ENCODE results near the gene AKAP7.
"Not testable (repeated sequence)": the region's sequence is repeated elsewhere in the genome, so short reads cannot be mapped to it uniquely, and the experiment has no call there.

GRCh38 chr6:131300826-131301225, 165.6 kb downstream of the AKAP7 start:
- not testable (repeated sequence) for TF ChIP-seq CHD2 (IDR thresholded peaks at IDR 0.05; ENCODE audit: low read length, partially characterized antibody); CTCF (IDR thresholded peaks at IDR 0.05); YY1 (IDR thresholded peaks at IDR 0.05; ENCODE audit: low read depth); EP300 (IDR thresholded peaks at IDR 0.05; ENCODE audit: borderline replicate concordance in 1 of 2, low read depth in 1 of 2, low read length in 1 of 2); TAF1 (IDR thresholded peaks at IDR 0.05; ENCODE audit: borderline replicate concordance, low read depth, low read length); GATA2 (CRISPR knock-in tag; IDR thresholded peaks at IDR 0.05); RCOR1 (IDR thresholded peaks at IDR 0.05; ENCODE audit: low read length); EZH2phosphoT487 (IDR thresholded peaks at IDR 0.05; ENCODE audit: borderline replicate concordance, low read depth); RFX5 (IDR thresholded peaks at IDR 0.05; ENCODE audit: low read length); SIN3A (IDR thresholded peaks at IDR 0.05; ENCODE audit: borderline replicate concordance, low read depth, low read length)
- TF ChIP-seq, protein P1, sequence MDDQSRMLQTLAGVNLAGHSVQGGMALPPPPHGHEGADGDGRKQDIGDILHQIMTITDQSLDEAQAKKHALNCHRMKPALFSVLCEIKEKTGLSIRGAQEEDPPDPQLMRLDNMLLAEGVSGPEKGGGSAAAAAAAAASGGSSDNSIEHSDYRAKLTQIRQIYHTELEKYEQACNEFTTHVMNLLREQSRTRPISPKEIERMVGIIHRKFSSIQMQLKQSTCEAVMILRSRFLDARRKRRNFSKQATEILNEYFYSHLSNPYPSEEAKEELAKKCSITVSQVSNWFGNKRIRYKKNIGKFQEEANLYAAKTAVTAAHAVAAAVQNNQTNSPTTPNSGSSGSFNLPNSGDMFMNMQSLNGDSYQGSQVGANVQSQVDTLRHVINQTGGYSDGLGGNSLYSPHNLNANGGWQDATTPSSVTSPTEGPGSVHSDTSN (IDR thresholded peaks at IDR 0.05): not testable (repeated sequence)
- TF ChIP-seq, protein P2, sequence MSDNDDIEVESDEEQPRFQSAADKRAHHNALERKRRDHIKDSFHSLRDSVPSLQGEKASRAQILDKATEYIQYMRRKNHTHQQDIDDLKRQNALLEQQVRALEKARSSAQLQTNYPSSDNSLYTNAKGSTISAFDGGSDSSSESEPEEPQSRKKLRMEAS (IDR thresholded peaks at IDR 0.05; ENCODE audit: low read depth): not testable (repeated sequence)
- TF ChIP-seq, protein P3, sequence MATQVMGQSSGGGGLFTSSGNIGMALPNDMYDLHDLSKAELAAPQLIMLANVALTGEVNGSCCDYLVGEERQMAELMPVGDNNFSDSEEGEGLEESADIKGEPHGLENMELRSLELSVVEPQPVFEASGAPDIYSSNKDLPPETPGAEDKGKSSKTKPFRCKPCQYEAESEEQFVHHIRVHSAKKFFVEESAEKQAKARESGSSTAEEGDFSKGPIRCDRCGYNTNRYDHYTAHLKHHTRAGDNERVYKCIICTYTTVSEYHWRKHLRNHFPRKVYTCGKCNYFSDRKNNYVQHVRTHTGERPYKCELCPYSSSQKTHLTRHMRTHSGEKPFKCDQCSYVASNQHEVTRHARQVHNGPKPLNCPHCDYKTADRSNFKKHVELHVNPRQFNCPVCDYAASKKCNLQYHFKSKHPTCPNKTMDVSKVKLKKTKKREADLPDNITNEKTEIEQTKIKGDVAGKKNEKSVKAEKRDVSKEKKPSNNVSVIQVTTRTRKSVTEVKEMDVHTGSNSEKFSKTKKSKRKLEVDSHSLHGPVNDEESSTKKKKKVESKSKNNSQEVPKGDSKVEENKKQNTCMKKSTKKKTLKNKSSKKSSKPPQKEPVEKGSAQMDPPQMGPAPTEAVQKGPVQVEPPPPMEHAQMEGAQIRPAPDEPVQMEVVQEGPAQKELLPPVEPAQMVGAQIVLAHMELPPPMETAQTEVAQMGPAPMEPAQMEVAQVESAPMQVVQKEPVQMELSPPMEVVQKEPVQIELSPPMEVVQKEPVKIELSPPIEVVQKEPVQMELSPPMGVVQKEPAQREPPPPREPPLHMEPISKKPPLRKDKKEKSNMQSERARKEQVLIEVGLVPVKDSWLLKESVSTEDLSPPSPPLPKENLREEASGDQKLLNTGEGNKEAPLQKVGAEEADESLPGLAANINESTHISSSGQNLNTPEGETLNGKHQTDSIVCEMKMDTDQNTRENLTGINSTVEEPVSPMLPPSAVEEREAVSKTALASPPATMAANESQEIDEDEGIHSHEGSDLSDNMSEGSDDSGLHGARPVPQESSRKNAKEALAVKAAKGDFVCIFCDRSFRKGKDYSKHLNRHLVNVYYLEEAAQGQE (IDR thresholded peaks at IDR 0.05; ENCODE audit: low read depth, low read length): not testable (repeated sequence)
- TF ChIP-seq, protein P4, sequence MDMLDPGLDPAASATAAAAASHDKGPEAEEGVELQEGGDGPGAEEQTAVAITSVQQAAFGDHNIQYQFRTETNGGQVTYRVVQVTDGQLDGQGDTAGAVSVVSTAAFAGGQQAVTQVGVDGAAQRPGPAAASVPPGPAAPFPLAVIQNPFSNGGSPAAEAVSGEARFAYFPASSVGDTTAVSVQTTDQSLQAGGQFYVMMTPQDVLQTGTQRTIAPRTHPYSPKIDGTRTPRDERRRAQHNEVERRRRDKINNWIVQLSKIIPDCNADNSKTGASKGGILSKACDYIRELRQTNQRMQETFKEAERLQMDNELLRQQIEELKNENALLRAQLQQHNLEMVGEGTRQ (IDR thresholded peaks at IDR 0.05; ENCODE audit: borderline replicate concordance, low read depth, low read length): not testable (repeated sequence)
